Heart right ventricle (tissue), 16 donors: Measurements from ENCODE around the gene ARMC3. TPM values are rescaled to one million over a fixed set of nuclear protein-coding genes. Genes with fewer than 3 reads are reported as not detected.

Experiments used
- ATAC-seq, 8 donors: fragments of 200-7000 bp; cut with Tn5 transposase; one replicate each; pipeline ENCODE4 v1.9.1; 2020; ENCODE audit warnings: mild to moderate bottlenecking in 8 of 8, moderate library complexity in 8 of 8, moderate number of reproducible peaks in 1 of 8
- DNase-seq, 2 donors: peaks; one replicate each; pipeline ENCODE4 v3.0.0-alpha.2; 2020
- H3K27ac ChIP-seq, 10 donors: fragments of 200-600 bp; sonication (generic) in 2 of 10; one replicate each; pipeline versions ENCODE4 v1.5.0 to v1.8.0; 2020 to 2022; ENCODE audit warnings: mild to moderate bottlenecking in 3 of 10
- H3K27me3 ChIP-seq, 7 donors: fragments of 200-600 bp; one replicate each; pipeline ENCODE4 v1.8.0; 2021 to 2022; ENCODE audit warnings: mild to moderate bottlenecking in 2 of 7
- H3K36me3 ChIP-seq, 9 donors: fragments of 200-600 bp; sonication (generic) in 1 of 9; one replicate each; pipeline versions ENCODE4 v1.5.0 to v1.8.0; 2020 to 2022; ENCODE audit warnings: mild to moderate bottlenecking in 2 of 9
- H3K4me1 ChIP-seq, 9 donors: fragments of 200-600 bp; sonication (generic) in 1 of 9; one replicate each; pipeline versions ENCODE4 v1.5.0 to v1.8.0; 2020 to 2022; ENCODE audit warnings: mild to moderate bottlenecking in 4 of 9
- H3K4me3 ChIP-seq, 10 donors: fragments of 200-600 bp; sonication (generic) in 2 of 10; one replicate each; pipeline versions ENCODE4 v1.5.0 to v1.8.0; 2020 to 2022; ENCODE audit warnings: mild to moderate bottlenecking in 7 of 10, moderate library complexity in 2 of 10
- H3K9me3 ChIP-seq, 11 donors: fragments of 200-600 bp in 10 of 11; sonication (generic) in 2 of 11; one replicate each; pipeline versions ENCODE4 v1.5.0 to v1.8.0; 2013 to 2022; ENCODE audit warnings: mild to moderate bottlenecking in 2 of 11, control low read depth in 1 of 11, moderate library complexity in 1 of 11
- WGBS, 2 donors: extraction: QIAGEN DNeasy Blood & Tissue Kit; methylation state at CpG; one replicate each; pipeline ENCODE4 v1.1.7; 2013; ENCODE audit warnings: inconsistent platforms in 1 of 2; 5-methylcytosine and 5-hydroxymethylcytosine counted together
- intact Hi-C, 10 donors: fragments of 100-400 bp; cut with DNase I; formaldehyde crosslinking; loops; one replicate each; pipeline versions ENCODE4 v1.11.1 to v1.14.2; 2022
- polyA plus RNA-seq, 2 donors: library from polyadenylated mRNA; stranded (reverse); fragments of 200-250 nt; gene quantifications; one replicate each; pipeline ENCODE4 v1.2.3, GENCODE V29; 2013
- total RNA-seq, 10 donors: library from RNA; stranded (reverse); fragmentation: NEBNext Ultra II Directional in 3 of 10; extraction: Animal tissue kit (Norgen Biotek cat#: 25700) in 3 of 10; gene quantifications; one replicate each; pipeline versions ENCODE4 v1.2.1 to v1.2.4, GENCODE V29; 2021 to 2023
- TF ChIP-seq, protein P1 (sequence below), 9 donors: fragments of 200-600 bp; sonication (generic) in 2 of 9; IDR thresholded peaks; one replicate each; pipeline versions ENCODE4 v1.5.0 to v1.8.0; 2021 to 2022; ENCODE audit warnings: antibody characterized with exemption in 9 of 9, mild to moderate bottlenecking in 5 of 9, moderate library complexity in 1 of 9
- donor health status: Arrhythmogenic right ventricular cardiomyopathy.
- donor health status: ischemic (EF 13 %, LVEDD 7.1; RV severe dilation, severe dysfunction).
- donor health status: healthy with polysubstance abuse.
- donor health status: DM: no; HTN: yes; CAD: no.
- donor health status: DM: no; HTN: no; CAD: no.
- donor health status: ischemic (EF 25% LVEDD 6.9; RV normal size, moderate dysfunction).
- donor health status: ischemic (EF 25% LVEDD 5.7; RV mildly dilated, moderate dysfunction).
- donor health status: healthy.
- donor health status: DM: yes; HTN: yes; CAD: no.
- donor health status: Ischemic cardiomyopathy.
- donor health status: ischemic (EF 35%, LVEDD 5.7; RV mildly dilated, moderate dysfunction).
- donor health status: nonischemic (EF 11% LVEDD 7.7; RV severe dilation, severe dysfunction).
- donor health status: DM: yes; HTN: yes; CAD: no.
- donor health status: PGD.
- donor health status: ischemic (EF 29% LVEDD 5.4; RV normal size, mild dysfunction).
- donor health status: nonischemic (EF 23%, LVEDD 6.1; RV moderate dilation, normal function).

ARMC3 gene
- total and polyA plus RNA-seq, 12 donors, result not detected

- H3K27ac ChIP-seq, result no peak overlapping the region
- 59 to 63% methylated on average over 2 of the region's 2 CpGs for WGBS, 2 donors
- ATAC-seq, result no peak
Observed at GRCh38 chr10:22978287-22978686, 50.4 kb downstream of the ARMC3 start.

DNA sequence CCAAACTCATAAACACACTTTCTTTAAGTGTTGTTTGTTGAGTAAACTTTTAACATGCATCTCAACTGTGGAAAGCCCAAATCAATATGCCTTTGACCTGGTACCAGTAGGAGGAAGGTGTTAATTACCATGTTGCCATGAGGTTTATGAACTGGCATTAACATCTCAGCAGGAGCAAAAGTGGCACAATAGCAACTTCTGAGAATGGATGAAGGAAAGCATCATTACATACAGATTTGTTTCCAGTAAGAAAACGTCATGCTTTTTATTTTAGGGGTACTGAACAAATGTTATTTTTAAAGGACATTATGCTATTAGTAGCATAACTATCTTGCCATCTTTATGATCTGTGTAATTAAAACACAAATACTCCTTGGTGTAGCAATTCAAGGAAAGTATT, 51.1 kb downstream of the ARMC3 start:
- no peaks in the 10 kb centered on the region for H3K36me3 ChIP-seq
- H3K27me3 ChIP-seq, result peaks cover 0 to 9% (median 0%) of the 10 kb centered on the region in 7 donors
- H3K9me3 ChIP-seq, result no peaks in the 10 kb centered on the region
- H3K27ac ChIP-seq, result no peak overlapping the region
- no peaks in the 10 kb centered on the region for H3K4me1 ChIP-seq
- no peak for DNase-seq
- WGBS, 2 donors, result 71 to 80% methylated on average over 1 of the region's 1 CpG
- ATAC-seq, result no peak
- H3K4me3 ChIP-seq, result no peak overlapping the region
- TF ChIP-seq, protein P1, sequence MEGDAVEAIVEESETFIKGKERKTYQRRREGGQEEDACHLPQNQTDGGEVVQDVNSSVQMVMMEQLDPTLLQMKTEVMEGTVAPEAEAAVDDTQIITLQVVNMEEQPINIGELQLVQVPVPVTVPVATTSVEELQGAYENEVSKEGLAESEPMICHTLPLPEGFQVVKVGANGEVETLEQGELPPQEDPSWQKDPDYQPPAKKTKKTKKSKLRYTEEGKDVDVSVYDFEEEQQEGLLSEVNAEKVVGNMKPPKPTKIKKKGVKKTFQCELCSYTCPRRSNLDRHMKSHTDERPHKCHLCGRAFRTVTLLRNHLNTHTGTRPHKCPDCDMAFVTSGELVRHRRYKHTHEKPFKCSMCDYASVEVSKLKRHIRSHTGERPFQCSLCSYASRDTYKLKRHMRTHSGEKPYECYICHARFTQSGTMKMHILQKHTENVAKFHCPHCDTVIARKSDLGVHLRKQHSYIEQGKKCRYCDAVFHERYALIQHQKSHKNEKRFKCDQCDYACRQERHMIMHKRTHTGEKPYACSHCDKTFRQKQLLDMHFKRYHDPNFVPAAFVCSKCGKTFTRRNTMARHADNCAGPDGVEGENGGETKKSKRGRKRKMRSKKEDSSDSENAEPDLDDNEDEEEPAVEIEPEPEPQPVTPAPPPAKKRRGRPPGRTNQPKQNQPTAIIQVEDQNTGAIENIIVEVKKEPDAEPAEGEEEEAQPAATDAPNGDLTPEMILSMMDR (IDR thresholded peaks at IDR 0.05), result no peak
- intact Hi-C loops, result no loop called here

More at GRCh38 chr10:22978287-22978686, 50.4 kb downstream of the ARMC3 start:
- H3K9me3 ChIP-seq, result no peaks in the 10 kb centered on the region
- intact Hi-C loops, result no loop called here
- no peaks in the 10 kb centered on the region for H3K4me1 ChIP-seq
- no peaks in the 10 kb centered on the region for H3K36me3 ChIP-seq
- H3K27me3 ChIP-seq, result peaks cover 0 to 9% (median 0%) of the 10 kb centered on the region in 7 donors
- TF ChIP-seq, protein P1 (IDR thresholded peaks at IDR 0.05), result no peak
- no peak for DNase-seq
- H3K4me3 ChIP-seq, result no peak overlapping the region

DNA sequence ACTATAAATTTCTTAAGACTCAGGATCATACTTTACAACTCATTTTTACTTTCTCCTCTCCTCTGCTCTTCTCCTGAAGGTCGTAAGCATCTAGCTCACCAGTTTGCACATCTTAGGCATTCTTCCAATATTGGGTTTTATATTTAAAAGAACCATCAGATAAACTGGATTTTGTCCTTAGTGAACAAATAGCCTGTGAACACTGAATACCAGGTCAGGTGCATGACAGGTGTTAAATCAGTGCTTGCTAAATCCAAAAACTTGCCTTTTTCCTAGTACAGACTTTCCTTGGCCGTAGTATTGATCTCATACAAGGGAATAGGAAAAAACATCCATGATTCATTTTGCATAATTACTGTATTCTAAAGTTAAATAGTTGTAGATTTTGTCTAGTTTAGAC, 53.0 kb downstream of the ARMC3 start:
- intact Hi-C loops, result loop anchor here in 7 of 10 donors (10.0 kb wide), 10 partner anchors 216 to 1486 kb away; partner anchors contain the start of genes BMI1 (in 2 of the 7) and PIP4K2A (in 2 of the 7)
- H3K27me3 ChIP-seq, result peaks cover 0 to 9% (median 0%) of the 10 kb centered on the region in 7 donors
- no peak overlapping the region for H3K4me3 ChIP-seq
- no peaks in the 10 kb centered on the region for H3K9me3 ChIP-seq
- WGBS, 2 donors, result 94 to 95% methylated on average over 2 of the region's 2 CpGs
- H3K36me3 ChIP-seq, result no peaks in the 10 kb centered on the region
- TF ChIP-seq, protein P1 (IDR thresholded peaks at IDR 0.05), result no peak
- ATAC-seq, result no peak
- H3K4me1 ChIP-seq, result no peaks in the 10 kb centered on the region
- DNase-seq, result no peak
- no peak overlapping the region for H3K27ac ChIP-seq

DNA sequence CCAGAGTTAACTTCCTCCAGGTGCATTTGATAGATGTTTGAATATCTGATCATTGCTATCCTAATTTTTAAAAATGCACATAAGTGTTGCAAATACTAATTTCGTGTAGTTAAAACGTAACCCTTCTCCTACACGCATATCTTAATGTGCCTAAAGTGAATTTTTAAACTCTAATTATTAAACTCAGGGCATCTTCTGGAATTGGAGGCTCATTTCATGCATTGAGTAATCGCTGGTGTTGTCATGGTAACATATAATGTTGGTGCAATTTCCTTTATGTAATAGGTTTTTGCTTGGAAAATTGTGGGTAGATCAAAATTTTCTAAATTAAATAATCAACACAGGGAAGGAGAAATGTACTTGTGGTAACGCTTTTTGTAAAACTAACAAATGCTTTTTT, 56.2 kb downstream of the ARMC3 start:
- intact Hi-C loops, result loop anchor here in 7 of 10 donors (10.0 kb wide), 10 partner anchors 219 to 1489 kb away; partner anchors contain the start of genes BMI1 (in 2 of the 7) and PIP4K2A (in 2 of the 7)
- ATAC-seq (no peak), DNase-seq (no peak)
- Histone ChIP-seq H3K27ac (no peak overlapping the region), H3K9me3 (no peaks in the 10 kb centered on the region), H3K4me3 (no peak overlapping the region), H3K27me3 (peaks cover 0 to 2% (median 0%) of the 10 kb centered on the region in 7 donors), H3K4me1 (peaks cover 0 to 13% (median 2%) of the 10 kb centered on the region in 9 donors), H3K36me3 (no peaks in the 10 kb centered on the region)
- TF ChIP-seq, protein P1 (IDR thresholded peaks at IDR 0.05), result no peak
- WGBS, 2 donors, result 83 to 89% methylated on average over 5 of the region's 5 CpGs
